SU-DHL-6 (cell line): ENCODE data around the gene ELMO1.

Experiments
- EZH2phosphoT487 ChIP-seq: fragments of 200-600 bp; sonication (generic), shearing (Covaris generic); conservative IDR thresholded peaks from 2 replicates; pipeline ENCODE4 v1.6.1; 2018; ENCODE audit warnings: mild to moderate bottlenecking, antibody characterized with exemption, low read length, moderate library complexity, mixed read lengths
- TF ChIP-seq, protein P1 (sequence below): fragments of 200-600 bp; sonication (generic); IDR thresholded peaks from one replicate; pipeline ENCODE4 v1.5.1; 2017; ENCODE audit warnings: antibody characterized with exemption, mild to moderate bottlenecking, low read length, moderate library complexity; ENCODE audit not compliant: insufficient read depth, poor library complexity, severe bottlenecking

DNA sequence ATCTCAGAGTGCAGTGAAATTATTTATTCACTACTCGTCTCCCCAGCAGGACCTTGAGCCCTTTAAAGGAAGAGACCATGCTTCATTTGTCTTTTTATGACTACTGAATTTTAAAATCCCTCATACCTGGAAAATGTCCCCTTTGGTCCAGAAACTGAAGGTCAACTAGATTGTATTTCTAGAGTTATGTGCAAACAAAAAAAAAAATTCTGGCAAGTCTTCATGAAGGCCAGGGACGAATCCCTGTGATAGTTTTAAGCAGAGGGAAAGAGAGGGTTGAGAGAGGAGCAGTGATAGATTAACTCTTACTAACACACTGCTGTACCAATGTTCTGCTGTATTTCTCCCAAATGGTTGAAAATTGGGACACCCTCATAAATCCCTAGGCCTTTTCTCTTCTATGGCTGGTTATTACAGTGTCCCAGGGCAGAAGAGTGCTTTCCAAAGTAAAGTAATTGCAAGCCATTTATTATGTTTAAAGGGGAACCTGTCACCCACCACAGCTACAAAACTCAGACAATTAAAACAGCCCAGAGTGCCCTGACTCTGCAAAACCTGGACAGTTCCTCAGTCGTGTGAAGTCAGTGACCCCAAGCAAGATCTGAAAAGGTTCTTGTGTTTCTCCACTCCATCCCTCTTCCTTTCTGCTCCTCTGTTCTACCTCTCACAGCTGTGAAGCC lies 541.6 kb downstream of the ELMO1 start:
- TF ChIP-seq, protein P1, sequence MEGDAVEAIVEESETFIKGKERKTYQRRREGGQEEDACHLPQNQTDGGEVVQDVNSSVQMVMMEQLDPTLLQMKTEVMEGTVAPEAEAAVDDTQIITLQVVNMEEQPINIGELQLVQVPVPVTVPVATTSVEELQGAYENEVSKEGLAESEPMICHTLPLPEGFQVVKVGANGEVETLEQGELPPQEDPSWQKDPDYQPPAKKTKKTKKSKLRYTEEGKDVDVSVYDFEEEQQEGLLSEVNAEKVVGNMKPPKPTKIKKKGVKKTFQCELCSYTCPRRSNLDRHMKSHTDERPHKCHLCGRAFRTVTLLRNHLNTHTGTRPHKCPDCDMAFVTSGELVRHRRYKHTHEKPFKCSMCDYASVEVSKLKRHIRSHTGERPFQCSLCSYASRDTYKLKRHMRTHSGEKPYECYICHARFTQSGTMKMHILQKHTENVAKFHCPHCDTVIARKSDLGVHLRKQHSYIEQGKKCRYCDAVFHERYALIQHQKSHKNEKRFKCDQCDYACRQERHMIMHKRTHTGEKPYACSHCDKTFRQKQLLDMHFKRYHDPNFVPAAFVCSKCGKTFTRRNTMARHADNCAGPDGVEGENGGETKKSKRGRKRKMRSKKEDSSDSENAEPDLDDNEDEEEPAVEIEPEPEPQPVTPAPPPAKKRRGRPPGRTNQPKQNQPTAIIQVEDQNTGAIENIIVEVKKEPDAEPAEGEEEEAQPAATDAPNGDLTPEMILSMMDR, result no peak
- no peak for TF ChIP-seq EZH2phosphoT487
